NK-92 (cell line): ENCODE results near the gene CCN2.

Source experiments
- DNase-seq: peaks from one replicate; lab custom pipeline; 2025; ENCODE audit not compliant: unreplicated experiment; lab: John Stamatoyannopoulos, UW

Gene CCN2, protein sequence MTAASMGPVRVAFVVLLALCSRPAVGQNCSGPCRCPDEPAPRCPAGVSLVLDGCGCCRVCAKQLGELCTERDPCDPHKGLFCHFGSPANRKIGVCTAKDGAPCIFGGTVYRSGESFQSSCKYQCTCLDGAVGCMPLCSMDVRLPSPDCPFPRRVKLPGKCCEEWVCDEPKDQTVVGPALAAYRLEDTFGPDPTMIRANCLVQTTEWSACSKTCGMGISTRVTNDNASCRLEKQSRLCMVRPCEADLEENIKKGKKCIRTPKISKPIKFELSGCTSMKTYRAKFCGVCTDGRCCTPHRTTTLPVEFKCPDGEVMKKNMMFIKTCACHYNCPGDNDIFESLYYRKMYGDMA

GRCh38 chr6:131950767-131951575 lies at the start of gene CCN2:
CCN2 (minus strand) TSS chr6:131951372; CDS start chr6:131951172, 200 bp downstream.
- no peak for DNase-seq

- no peak for DNase-seq
Observed at GRCh38 chr6:132000296-132000695, 49.1 kb upstream of the CCN2 start.

- DNase-seq, result no peak
Observed at GRCh38 chr6:131999545-132000146, 48.5 kb upstream of the CCN2 start.

DNA sequence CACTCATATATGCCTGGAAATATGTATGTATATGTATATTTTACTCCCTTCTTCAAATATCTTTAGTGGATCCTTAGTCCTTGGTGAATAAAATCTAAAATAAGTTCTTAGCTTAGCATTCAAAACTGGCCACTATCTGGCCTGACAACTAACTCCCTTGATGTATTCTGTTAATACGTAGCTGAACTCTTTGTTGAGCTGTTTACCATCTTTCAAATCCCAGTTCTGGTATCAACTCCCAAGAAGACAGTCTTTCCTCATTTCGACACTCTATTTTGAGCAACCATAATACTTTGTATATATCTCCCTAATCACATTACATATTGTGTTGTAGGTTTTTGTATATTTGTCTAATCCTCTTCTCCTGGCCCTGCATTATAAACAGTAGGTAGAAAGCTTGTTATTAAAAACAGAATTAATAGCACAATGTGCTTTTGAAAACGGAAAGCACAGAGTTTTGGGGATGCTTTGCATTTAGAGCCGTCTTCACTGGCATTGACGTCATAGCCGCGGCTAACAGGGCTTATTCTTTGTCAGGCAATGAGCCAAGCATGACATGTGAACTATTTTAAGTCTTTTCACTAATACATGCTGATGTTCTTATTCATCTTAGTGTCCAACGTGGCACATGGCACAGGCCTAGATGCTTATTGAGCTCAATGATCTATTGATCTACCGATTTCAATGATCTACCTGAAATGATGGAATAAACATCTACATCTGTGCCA lies 47.2 kb upstream of the CCN2 start:
- no peak for DNase-seq

- DNase-seq, result no peak
Observed at GRCh38 chr6:131997429-131998153, 46.4 kb upstream of the CCN2 start.

DNA sequence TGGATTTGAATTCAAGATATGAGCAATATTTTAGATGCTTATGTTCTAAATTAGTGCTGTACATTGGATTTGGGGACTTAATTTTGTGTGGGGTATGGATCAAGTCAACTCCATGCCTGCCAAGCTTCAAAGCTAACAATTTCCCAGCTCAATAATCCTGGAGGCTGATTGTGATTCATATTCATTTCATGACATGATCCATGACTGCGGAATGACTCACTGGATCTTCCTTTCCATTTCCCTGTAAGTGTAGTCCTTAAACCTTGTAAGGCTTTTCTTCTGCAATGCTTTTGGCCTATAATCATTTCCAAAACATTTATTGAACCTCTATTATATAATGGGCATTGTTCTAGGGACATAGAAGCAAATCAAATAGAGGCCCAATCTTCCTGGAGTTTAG lies 44.7 kb upstream of the CCN2 start:
- DNase-seq, result no peak

GRCh38 chr6:131992557-131992956 lies 41.4 kb upstream of the CCN2 start:
- DNase-seq, result no peak

- DNase-seq, result no peak
Observed at GRCh38 chr6:131989036-131989435, 37.9 kb upstream of the CCN2 start.

GRCh38 chr6:131982740-131983259 lies 31.6 kb upstream of the CCN2 start:
- no peak for DNase-seq

- no peak for DNase-seq
Observed at GRCh38 chr6:131981624-131981978, 30.4 kb upstream of the CCN2 start.

DNA sequence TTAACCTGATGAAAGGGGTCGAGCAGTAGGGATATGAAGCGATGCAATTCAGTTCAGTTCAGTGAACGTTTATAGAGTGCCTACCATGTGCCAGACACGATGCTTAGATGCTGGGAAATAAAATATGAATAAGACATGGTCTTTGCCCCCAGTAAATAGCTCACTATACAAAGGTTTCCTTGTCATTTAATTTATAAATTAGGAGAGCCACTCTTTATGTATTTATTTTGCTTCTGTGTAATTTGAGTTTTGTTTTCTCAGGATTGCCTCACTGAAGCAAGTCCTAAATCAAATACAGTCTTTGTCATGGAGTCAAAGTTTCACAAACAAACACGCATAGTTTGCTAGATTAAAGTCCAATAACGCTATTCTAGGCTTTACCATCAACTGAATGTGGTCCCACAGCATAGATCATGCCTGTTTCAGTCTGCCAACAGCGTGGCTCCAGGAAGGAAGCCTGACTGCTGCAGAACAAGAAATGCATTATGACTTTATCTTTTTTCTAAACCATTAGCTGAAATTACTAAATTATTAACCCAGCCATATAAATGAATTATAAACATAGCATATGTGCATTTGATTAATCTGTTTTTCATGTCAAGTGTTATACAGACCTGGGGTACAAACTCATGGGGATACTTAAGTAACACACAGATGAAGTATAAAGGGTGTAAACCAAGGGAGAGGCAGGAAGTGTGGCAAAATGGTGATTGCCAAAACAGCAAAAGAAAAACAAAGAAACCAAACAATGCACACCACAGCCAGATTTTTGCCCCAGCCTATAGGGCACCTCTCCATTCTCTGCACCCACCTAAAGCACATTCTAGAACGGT lies 29.8 kb upstream of the CCN2 start:
- no peak for DNase-seq

- DNase-seq, result no peak
Observed at GRCh38 chr6:131980338-131980790, 29.2 kb upstream of the CCN2 start.

DNA sequence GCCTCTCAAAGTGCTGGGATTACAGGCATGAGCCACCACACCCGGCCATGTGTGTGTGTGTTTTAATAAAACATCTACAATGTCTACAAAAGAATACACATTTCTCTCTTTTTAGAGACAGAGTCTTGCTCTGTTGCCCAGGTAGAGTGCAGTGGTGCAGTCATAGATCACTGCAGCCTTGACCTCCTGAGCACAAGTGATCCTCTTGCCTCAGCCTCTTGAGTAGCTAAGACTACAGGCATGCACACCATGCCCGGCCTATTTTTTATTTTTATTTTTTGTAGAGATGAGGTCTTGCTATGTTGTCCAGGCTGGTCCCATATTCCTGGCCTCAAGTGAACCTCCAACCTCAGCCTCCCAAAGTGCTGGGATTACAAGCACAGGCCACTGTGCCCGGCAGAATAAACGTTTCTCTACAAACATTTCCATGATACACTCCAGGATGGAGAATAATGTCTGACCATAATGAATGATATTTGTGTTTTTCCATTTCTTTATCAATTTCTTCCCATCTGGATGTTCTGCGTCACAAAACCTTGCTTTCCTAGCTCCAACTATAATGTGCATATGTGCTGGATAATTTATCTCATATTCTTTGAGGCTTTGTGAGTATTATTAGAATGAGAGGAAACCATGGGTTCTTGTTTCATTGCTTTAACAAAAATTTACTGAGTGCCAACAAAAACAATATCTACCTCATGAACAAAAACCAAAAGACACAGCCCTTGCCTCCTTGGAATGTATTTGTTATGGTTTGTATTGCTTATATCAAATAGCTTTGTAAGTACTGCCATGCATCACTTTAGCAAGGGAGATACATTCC lies 28.6 kb upstream of the CCN2 start:
- no peak for DNase-seq

GRCh38 chr6:131978522-131978921 lies 27.4 kb upstream of the CCN2 start:
- DNase-seq, result no peak

DNA sequence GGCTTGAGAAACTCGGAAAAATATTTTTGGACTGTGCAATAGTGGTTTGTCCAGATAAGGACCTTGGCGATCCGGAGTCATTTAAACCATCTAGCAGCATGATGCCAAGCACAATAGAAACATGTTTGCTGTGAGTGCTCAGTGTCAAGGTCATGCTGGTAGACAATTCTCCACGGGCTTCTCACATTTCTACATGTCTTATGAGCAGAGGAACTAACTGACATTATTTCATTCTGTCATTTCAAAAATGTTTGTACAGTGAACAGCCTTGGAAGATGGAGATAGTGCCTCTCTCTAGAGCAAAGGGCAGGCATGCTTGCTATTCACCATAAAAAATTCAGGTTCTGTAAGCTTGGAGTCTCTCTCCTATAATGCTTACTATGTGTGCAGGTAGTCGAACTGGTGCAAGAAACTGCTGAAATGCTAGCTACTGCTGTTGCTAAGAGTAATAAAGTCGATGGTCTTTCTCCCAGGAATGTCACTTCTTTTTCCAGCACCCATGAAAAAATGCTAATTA lies 25.4 kb upstream of the CCN2 start:
- no peak for DNase-seq

DNA sequence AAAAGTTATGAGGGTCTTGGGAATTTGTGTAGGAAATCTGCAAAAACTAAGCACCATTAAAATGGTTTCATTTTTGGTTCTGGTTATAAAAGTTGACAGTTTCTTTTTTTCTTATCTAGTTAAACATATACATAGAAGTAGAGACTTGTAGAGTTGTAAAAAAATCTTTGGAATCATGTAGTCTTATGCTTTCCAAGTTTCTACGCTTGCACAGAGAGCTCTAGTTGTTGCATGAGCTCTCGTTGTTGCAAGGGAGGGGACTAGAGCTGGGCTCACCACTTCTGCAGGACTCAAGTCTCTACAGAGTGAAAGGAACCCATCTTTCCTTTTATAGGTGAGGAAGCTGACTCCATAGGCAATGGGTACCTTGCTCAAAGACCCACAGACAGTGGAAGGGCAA lies 21.6 kb upstream of the CCN2 start:
- DNase-seq, result no peak

GRCh38 chr6:131970076-131970859 lies 19.1 kb upstream of the CCN2 start:
- no peak for DNase-seq

DNA sequence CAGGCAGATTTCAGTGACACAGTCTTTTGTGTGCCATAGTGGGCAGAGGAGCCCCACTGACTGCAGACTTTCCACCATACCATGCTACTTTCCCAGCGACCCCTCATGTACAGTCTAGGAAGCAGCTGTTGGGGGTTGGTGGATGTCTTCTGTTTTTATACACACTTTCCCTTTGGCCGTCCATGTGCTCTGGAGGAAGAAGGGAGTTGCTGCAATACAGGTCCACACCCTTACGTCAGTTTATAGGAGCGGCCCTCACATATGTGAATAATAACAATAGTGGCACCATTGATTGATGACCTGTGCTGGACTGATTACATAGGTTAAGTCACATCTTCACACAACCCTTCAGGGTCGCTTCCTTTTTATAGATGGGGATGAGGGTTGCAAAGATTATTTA lies 17.5 kb upstream of the CCN2 start:
- DNase-seq, result no peak
